Activated CD8-positive, alpha-beta T cell treated with anti-CD3 and anti-CD28 coated beads, Interleukin-2, amount 10 ng/mL, durations not matched to agents 7 days and 5 days (primary cell): ENCODE data around the gene IL10RA. TPM values are rescaled to one million over a fixed set of nuclear protein-coding genes. Genes with fewer than 3 reads are reported as not detected.

Experiments
- ATAC-seq: fragments of 150-1000 bp; cut with Tn5 transposase; one replicate; pipeline ENCODE4 v1.10.0; 2021; ENCODE audit warnings: moderate library complexity
- CTCF ChIA-PET: fragments of 350-600 bp; sonication (Branson Sonifier 250); formaldehyde crosslinking; loops from one replicate; lab custom pipeline; 2021; ENCODE audit warnings: antibody characterized with exemption; lab: Charles Lee
- POLR2A ChIA-PET: fragments of 350-600 bp; sonication (Branson Sonifier 250); formaldehyde crosslinking; loops from one replicate; lab custom pipeline; 2021; ENCODE audit warnings: antibody characterized with exemption; lab: Charles Lee
- DNase-seq: peaks from one replicate; pipeline ENCODE4 v3.0.0-alpha.2; 2020
- H3K27ac Mint-ChIP-seq: one replicate; pipeline ENCODE4 v1.8.0; 2021; ENCODE audit warnings: mild to moderate bottlenecking, mixed read lengths
- H3K27me3 Mint-ChIP-seq: one replicate; pipeline ENCODE4 v1.8.0; 2021; ENCODE audit warnings: low read depth, mixed read lengths
- H3K36me3 Mint-ChIP-seq: one replicate; pipeline ENCODE4 v1.8.0; 2021; ENCODE audit warnings: low read depth, mixed read lengths
- H3K4me1 Mint-ChIP-seq: one replicate; pipeline ENCODE4 v1.8.0; 2021; ENCODE audit warnings: low read depth, mixed read lengths
- H3K4me3 Mint-ChIP-seq: one replicate; pipeline ENCODE4 v1.8.0; 2021; ENCODE audit warnings: mild to moderate bottlenecking, mixed read lengths
- H3K9me3 Mint-ChIP-seq: one replicate; pipeline ENCODE4 v1.8.0; 2022; ENCODE audit warnings: mixed read lengths; ENCODE audit not compliant: insufficient read depth
- total RNA-seq, 2 experiments: library from RNA; stranded (reverse); gene quantifications; one replicate each; pipeline ENCODE4 v1.2.3, GENCODE V29; 2021

The IL10RA gene
- total RNA-seq, 2 experiments from 2014 or later, result 202 to 210 TPM

- H3K27me3 Mint-ChIP-seq, result no peaks in the 10 kb centered on the region
- ChIA-PET CTCF (interaction anchor here (1.2 to 14.8 kb wide), 12 partner anchors 14 to 193 kb away, joined by 3 to 168 read pairs (median 16); partner anchors contain the start of genes FXYD2 and IL10RA), POLR2A (interaction anchor here (1.3 to 9.4 kb wide), 13 partner anchors 8 to 186 kb away, joined by 3 to 225 read pairs (median 10); partner anchors contain the start of genes FXYD2 and IL10RA)
- peak overlapping the region; percentile 98 for H3K27ac Mint-ChIP-seq
- ATAC-seq (no peak), DNase-seq (no peak)
- peak overlapping the region; percentile 19 for H3K4me3 Mint-ChIP-seq
- peaks cover 85% of the 10 kb centered on the region for H3K36me3 Mint-ChIP-seq
- H3K9me3 Mint-ChIP-seq, result no peaks in the 10 kb centered on the region
- H3K4me1 Mint-ChIP-seq, result peaks cover 99% of the 10 kb centered on the region
Measured at GRCh38 chr11:118000850-118001228, 14.6 kb downstream of the IL10RA start.

- ATAC-seq, result peak; percentile 56
- ChIA-PET POLR2A (interaction anchor here (0.8 to 9.4 kb wide), 17 partner anchors 9 to 186 kb away, joined by 3 to 225 read pairs (median 7); partner anchors contain the start of genes FXYD2 and IL10RA), CTCF (interaction anchor here (0.5 to 14.8 kb wide), 19 partner anchors 11 to 194 kb away, joined by 3 to 168 read pairs (median 12); partner anchors contain the start of genes FXYD2 and IL10RA)
- H3K9me3 Mint-ChIP-seq, result no peaks in the 10 kb centered on the region
- peaks cover 83% of the 10 kb centered on the region for H3K36me3 Mint-ChIP-seq
- H3K27ac Mint-ChIP-seq, result peak overlapping the region; percentile 98
- H3K4me1 Mint-ChIP-seq, result peaks cover 100% of the 10 kb centered on the region
- peak; percentile 73 for DNase-seq
- H3K4me3 Mint-ChIP-seq, result peak overlapping the region; percentile 72
- no peaks in the 10 kb centered on the region for H3K27me3 Mint-ChIP-seq
Measured at GRCh38 chr11:118001494-118001971, 15.3 kb downstream of the IL10RA start.

GRCh38 chr11:118002010-118002540 is 15.9 kb downstream of the IL10RA start:
- Mint-ChIP-seq H3K36me3 (peaks cover 83% of the 10 kb centered on the region), H3K4me1 (peaks cover 100% of the 10 kb centered on the region)
- peak; percentile 74 for ATAC-seq

GRCh38 chr11:118002541-118003423 is 16.6 kb downstream of the IL10RA start:
- Mint-ChIP-seq H3K27me3 (no peaks in the 10 kb centered on the region), H3K9me3 (no peaks in the 10 kb centered on the region), H3K4me1 (peaks cover 100% of the 10 kb centered on the region), H3K4me3 (peak overlapping the region; percentile 72), H3K27ac (peak overlapping the region; percentile 98), H3K36me3 (peaks cover 77% of the 10 kb centered on the region)
- DNase-seq (peak; percentile 70), ATAC-seq (peak; percentile 52)
- ChIA-PET CTCF (interaction anchor here (1.0 to 14.8 kb wide), 17 partner anchors 10 to 195 kb away, joined by 3 to 168 read pairs (median 12); partner anchors contain the start of genes FXYD2 and IL10RA), POLR2A (interaction anchor here (0.6 to 9.4 kb wide), 18 partner anchors 10 to 868 kb away, joined by 3 to 225 read pairs (median 8); partner anchors contain the start of genes IL10RA and UBE4A)

More at GRCh38 chr11:118002010-118002540, 15.9 kb downstream of the IL10RA start:
- POLR2A ChIA-PET, result interaction anchor here (0.8 to 9.4 kb wide), 20 partner anchors 9 to 358 kb away, joined by 3 to 225 read pairs (median 8); partner anchors contain the start of genes FXYD2, IL10RA and UBE4A
- peak; percentile 87 for DNase-seq
- Mint-ChIP-seq H3K4me3 (peak overlapping the region; percentile 72), H3K9me3 (no peaks in the 10 kb centered on the region), H3K27ac (peak overlapping the region; percentile 98), H3K27me3 (no peaks in the 10 kb centered on the region)
- CTCF ChIA-PET, result interaction anchor here (1.0 to 14.8 kb wide), 18 partner anchors 11 to 194 kb away, joined by 3 to 168 read pairs (median 12); partner anchors contain the start of genes FXYD2 and IL10RA

GRCh38 chr11:118003456-118003855 is 17.3 kb downstream of the IL10RA start:
- H3K4me1 Mint-ChIP-seq, result peaks cover 100% of the 10 kb centered on the region
- DNase-seq, result no peak
- H3K36me3 Mint-ChIP-seq, result peaks cover 70% of the 10 kb centered on the region
- peak overlapping the region; percentile 98 for H3K27ac Mint-ChIP-seq
- ChIA-PET POLR2A (interaction anchor here (0.6 to 9.4 kb wide), 11 partner anchors 9 to 867 kb away, joined by 4 to 225 read pairs (median 21); partner anchors contain the start of gene IL10RA), CTCF (interaction anchor here (1.0 to 14.8 kb wide), 13 partner anchors 9 to 196 kb away, joined by 3 to 168 read pairs (median 13); partner anchors contain the start of genes FXYD2 and IL10RA)
- peak overlapping the region; percentile 72 for H3K4me3 Mint-ChIP-seq
- no peak for ATAC-seq
- H3K27me3 Mint-ChIP-seq, result no peaks in the 10 kb centered on the region
- H3K9me3 Mint-ChIP-seq, result no peaks in the 10 kb centered on the region

- Mint-ChIP-seq H3K27ac (peak overlapping the region; percentile 98), H3K4me3 (no peak overlapping the region), H3K9me3 (no peaks in the 10 kb centered on the region), H3K4me1 (peaks cover 100% of the 10 kb centered on the region), H3K36me3 (peaks cover 66% of the 10 kb centered on the region), H3K27me3 (no peaks in the 10 kb centered on the region)
- DNase-seq (no peak), ATAC-seq (no peak)
- ChIA-PET CTCF (interaction anchor here (0.9 to 14.8 kb wide), 7 partner anchors 11 to 188 kb away, joined by 3 to 168 read pairs (median 23); partner anchors contain the start of gene IL10RA), POLR2A (interaction anchor here (0.6 to 4.9 kb wide), 5 partner anchors 11 to 47 kb away, joined by 3 to 46 read pairs (median 31); partner anchors contain the start of gene IL10RA)
Measured at GRCh38 chr11:118004543-118005223, 18.5 kb downstream of the IL10RA start.

- POLR2A ChIA-PET, result interaction anchor here (0.8 to 4.9 kb wide), 6 partner anchors 10 to 54 kb away, joined by 3 to 33 read pairs (median 14); partner anchors contain the start of gene IL10RA
- H3K27ac Mint-ChIP-seq, result peak overlapping the region; percentile 98
- H3K27me3 Mint-ChIP-seq, result no peaks in the 10 kb centered on the region
- H3K9me3 Mint-ChIP-seq, result no peaks in the 10 kb centered on the region
- ATAC-seq, result no peak
- no peak for DNase-seq
- peaks cover 63% of the 10 kb centered on the region for H3K36me3 Mint-ChIP-seq
- peaks cover 100% of the 10 kb centered on the region for H3K4me1 Mint-ChIP-seq
- H3K4me3 Mint-ChIP-seq, result no peak overlapping the region
- CTCF ChIA-PET, result interaction anchor here (0.9 to 14.8 kb wide), 8 partner anchors 10 to 162 kb away, joined by 3 to 168 read pairs (median 18); partner anchors contain the start of gene IL10RA
Measured at GRCh38 chr11:118005224-118006152, 19.3 kb downstream of the IL10RA start.

GRCh38 chr11:118006153-118006534 is 19.9 kb downstream of the IL10RA start:
- ChIA-PET POLR2A (interaction anchor here (0.8 to 4.9 kb wide), 6 partner anchors 10 to 55 kb away, joined by 3 to 33 read pairs (median 14); partner anchors contain the start of gene IL10RA), CTCF (interaction anchor here (0.6 to 14.8 kb wide), 7 partner anchors 9 to 199 kb away, joined by 3 to 168 read pairs (median 16); no protein-coding TSS in a partner anchor)
- no peak for ATAC-seq
- Mint-ChIP-seq H3K4me1 (peaks cover 100% of the 10 kb centered on the region), H3K9me3 (no peaks in the 10 kb centered on the region), H3K36me3 (peaks cover 61% of the 10 kb centered on the region), H3K27me3 (no peaks in the 10 kb centered on the region), H3K27ac (peak overlapping the region; percentile 98), H3K4me3 (no peak overlapping the region)
- no peak for DNase-seq

- ChIA-PET CTCF (interaction anchor here (1.0 to 14.8 kb wide), 13 partner anchors 9 to 198 kb away, joined by 3 to 168 read pairs (median 5); no protein-coding TSS in a partner anchor), POLR2A (interaction anchor here (0.6 to 4.9 kb wide), 8 partner anchors 9 to 46 kb away, joined by 3 to 33 read pairs (median 11); partner anchors contain the start of gene IL10RA)
- no peaks in the 10 kb centered on the region for H3K27me3 Mint-ChIP-seq
- no peaks in the 10 kb centered on the region for H3K9me3 Mint-ChIP-seq
- no peak for ATAC-seq
- peak overlapping the region; percentile 98 for H3K27ac Mint-ChIP-seq
- peak overlapping the region; percentile 57 for H3K4me3 Mint-ChIP-seq
- peaks cover 55% of the 10 kb centered on the region for H3K36me3 Mint-ChIP-seq
- DNase-seq, result no peak
- peaks cover 100% of the 10 kb centered on the region for H3K4me1 Mint-ChIP-seq
Measured at GRCh38 chr11:118007040-118007439, 20.8 kb downstream of the IL10RA start.
